NCI-H524 (cell line): Measurements from ENCODE around the gene PDHA2.
A peak's percentile ranks its signal among the peaks of the same experiment; 100 is the strongest.
"Not testable (repeated sequence)": the region's sequence is repeated elsewhere in the genome, so short reads cannot be mapped to it uniquely, and the experiment has no call there.

Source experiments
- DNase-seq, 2 experiments: peaks; one replicate each; lab custom pipeline; 2025; lab: John Stamatoyannopoulos, UW

Gene PDHA2

GRCh38 chr4:95839891-95840290 lies at the start of gene PDHA2:
Gene PDHA2 (plus strand): TSS chr4:95840093. CDS start chr4:95840151, 58 bp downstream.
- DNase-seq = no peak

GRCh38 chr4:95798003-95798402 lies 41.9 kb upstream of the PDHA2 start:
- DNase-seq = peak in 1 of 2 experiments; percentile 25

GRCh38 chr4:95798727-95799126 lies 41.2 kb upstream of the PDHA2 start:
- DNase-seq = no peak

GRCh38 chr4:95821867-95822266 lies 18.0 kb upstream of the PDHA2 start:
- DNase-seq = no peak

- DNase-seq = no peak
Observed at GRCh38 chr4:95825546-95825945, 14.3 kb upstream of the PDHA2 start.

GRCh38 chr4:95830651-95831050 lies 9.2 kb upstream of the PDHA2 start:
- DNase-seq = no peak

GRCh38 chr4:95831166-95831565 lies 8.7 kb upstream of the PDHA2 start:
- DNase-seq = no peak

- peak in 1 of 2 experiments; percentile 0 for DNase-seq
Observed at GRCh38 chr4:95833711-95834194, 6.1 kb upstream of the PDHA2 start.

GRCh38 chr4:95835672-95836071 lies 4.2 kb upstream of the PDHA2 start:
- peak in 1 of 2 experiments; percentile 20 for DNase-seq

GRCh38 chr4:95838192-95838591 lies 1.7 kb upstream of the PDHA2 start:
- DNase-seq = no peak

GRCh38 chr4:95847908-95848460 lies 8.1 kb downstream of the PDHA2 start:
- DNase-seq = no peak

- DNase-seq = no peak
Observed at GRCh38 chr4:95850161-95850560, 10.3 kb downstream of the PDHA2 start.

GRCh38 chr4:95857761-95858160 lies 17.9 kb downstream of the PDHA2 start:
- DNase-seq = no peak

- DNase-seq = peak in 1 of 2 experiments; percentile 0
Observed at GRCh38 chr4:95867919-95868318, 28.0 kb downstream of the PDHA2 start.

GRCh38 chr4:95869414-95869813 lies 29.5 kb downstream of the PDHA2 start:
- DNase-seq = not testable (repeated sequence)

GRCh38 chr4:95869961-95870500 lies 30.1 kb downstream of the PDHA2 start:
- no peak for DNase-seq

GRCh38 chr4:95877636-95878035 lies 37.7 kb downstream of the PDHA2 start:
- no peak for DNase-seq

- no peak for DNase-seq
Observed at GRCh38 chr4:95887551-95887950, 47.7 kb downstream of the PDHA2 start.

- DNase-seq = no peak
Observed at GRCh38 chr4:95889662-95890061, 49.8 kb downstream of the PDHA2 start.
